Measurements from ENCODE around the gene S100A13. TPM values are rescaled to one million over a fixed set of nuclear protein-coding genes. Genes with fewer than 3 reads are reported as not detected.

The S100A13 gene
- total RNA-seq, 1 experiment from 2014 or later = 55.0 TPM

GRCh38 chr1:153592748-153593147 lies 34.6 kb downstream of the S100A13 start:
- H3K23ac ChIP-seq (ENCODE audit: insufficient read length, low read depth, low read length) = no peak overlapping the region
- no peaks in the 10 kb centered on the region for H3K79me1 ChIP-seq (ENCODE audit: insufficient read depth, low read depth, low read length, poor library complexity, severe bottlenecking)
- no peaks in the 10 kb centered on the region for H3K27me3 ChIP-seq (ENCODE audit: insufficient read depth, low read length)
- no peak overlapping the region for H3K4ac ChIP-seq (ENCODE audit: low read depth, low read length)
- Mint-ChIP-seq H3K27ac (no peak overlapping the region; a peak in 1 of 7 replicates), H3K4me3 (no peak overlapping the region), H3K36me3 (ENCODE audit: insufficient read depth in 1 of 3, low read depth in 3 of 3) (no peaks in the 10 kb centered on the region), H3K27me3 (ENCODE audit: low read depth) (no peaks in the 10 kb centered on the region), H3K4me1 (peaks cover 3 to 7% of the 10 kb centered on the region in 2 experiments; a peak in 3 of 4 replicates), H3K9me3 (no peaks in the 10 kb centered on the region)
- H3K4me2 ChIP-seq (ENCODE audit: insufficient read depth, insufficient read length, low read length) = no peak overlapping the region
- no peak overlapping the region for H2BK12ac ChIP-seq (ENCODE audit: insufficient read length, low read depth, low read length)
- H4K8ac ChIP-seq (replicated peaks; ENCODE audit: insufficient read length, low read depth, low read length) = no peak overlapping the region
- H2AFZ ChIP-seq (ENCODE audit: low read length) = no peak overlapping the region
- no peak overlapping the region for H2AK5ac ChIP-seq (ENCODE audit: insufficient read length, low read length)
- H3T11ph ChIP-seq (ENCODE audit: low read length) = no peak overlapping the region
- no peak overlapping the region for H3K9ac ChIP-seq (ENCODE audit: extremely low read depth, insufficient read length, low read length)
- no peak overlapping the region for H4K91ac ChIP-seq (ENCODE audit: insufficient read length, low read depth, low read length)
- H2BK5ac ChIP-seq (ENCODE audit: insufficient read length, low read length) = no peak overlapping the region
- no peaks in the 10 kb centered on the region for H3K23me2 ChIP-seq (ENCODE audit: insufficient read length, low read depth, low read length, poor library complexity, severe bottlenecking)
- H2BK20ac ChIP-seq (ENCODE audit: low read depth, low read length, poor library complexity, severe bottlenecking) = no peak overlapping the region
- H3K79me2 ChIP-seq (ENCODE audit: insufficient read depth, low read length) = no peaks in the 10 kb centered on the region
- no peak overlapping the region for H4K5ac ChIP-seq (ENCODE audit: insufficient read length, low read depth, low read length)
- H2BK120ac ChIP-seq (ENCODE audit: low read depth, low read length, poor library complexity, severe bottlenecking) = no peak overlapping the region
- no peak overlapping the region for H3K27ac ChIP-seq (ENCODE audit: insufficient read length, low read depth, low read length)
- no peaks in the 10 kb centered on the region for H4K20me1 ChIP-seq (ENCODE audit: control insufficient read depth, insufficient read depth, insufficient read length)
- no peak overlapping the region for H3K56ac ChIP-seq (ENCODE audit: insufficient read length, low read depth, low read length)
- no peaks in the 10 kb centered on the region for H3K9me3 ChIP-seq (ENCODE audit: control insufficient read depth, low read depth, low read length)
- TF ChIP-seq, protein P1, sequence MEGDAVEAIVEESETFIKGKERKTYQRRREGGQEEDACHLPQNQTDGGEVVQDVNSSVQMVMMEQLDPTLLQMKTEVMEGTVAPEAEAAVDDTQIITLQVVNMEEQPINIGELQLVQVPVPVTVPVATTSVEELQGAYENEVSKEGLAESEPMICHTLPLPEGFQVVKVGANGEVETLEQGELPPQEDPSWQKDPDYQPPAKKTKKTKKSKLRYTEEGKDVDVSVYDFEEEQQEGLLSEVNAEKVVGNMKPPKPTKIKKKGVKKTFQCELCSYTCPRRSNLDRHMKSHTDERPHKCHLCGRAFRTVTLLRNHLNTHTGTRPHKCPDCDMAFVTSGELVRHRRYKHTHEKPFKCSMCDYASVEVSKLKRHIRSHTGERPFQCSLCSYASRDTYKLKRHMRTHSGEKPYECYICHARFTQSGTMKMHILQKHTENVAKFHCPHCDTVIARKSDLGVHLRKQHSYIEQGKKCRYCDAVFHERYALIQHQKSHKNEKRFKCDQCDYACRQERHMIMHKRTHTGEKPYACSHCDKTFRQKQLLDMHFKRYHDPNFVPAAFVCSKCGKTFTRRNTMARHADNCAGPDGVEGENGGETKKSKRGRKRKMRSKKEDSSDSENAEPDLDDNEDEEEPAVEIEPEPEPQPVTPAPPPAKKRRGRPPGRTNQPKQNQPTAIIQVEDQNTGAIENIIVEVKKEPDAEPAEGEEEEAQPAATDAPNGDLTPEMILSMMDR (conservative IDR thresholded peaks at IDR 0.05) = no peak
- H3K14ac ChIP-seq (ENCODE audit: insufficient read depth, low read length) = no peak overlapping the region
- WGBS (ENCODE audit: extremely low coverage, insufficient read length, low lambda C conversion rate) = no CpG with 5 or more reads among the region's 4 CpGs
- H2BK15ac ChIP-seq (ENCODE audit: low read depth, low read length) = no peak overlapping the region
- DNase-seq = no peak
- no peaks in the 10 kb centered on the region; the same call in 1 of the 2 replicates for H3K4me1 ChIP-seq (ENCODE audit: insufficient read depth, low read length)
- H3K18ac ChIP-seq (ENCODE audit: insufficient read length, low read depth, low read length) = no peak overlapping the region

Data from H9 (cell line).